Measurements from ENCODE around the gene EPG5.

The EPG5 gene

DNA sequence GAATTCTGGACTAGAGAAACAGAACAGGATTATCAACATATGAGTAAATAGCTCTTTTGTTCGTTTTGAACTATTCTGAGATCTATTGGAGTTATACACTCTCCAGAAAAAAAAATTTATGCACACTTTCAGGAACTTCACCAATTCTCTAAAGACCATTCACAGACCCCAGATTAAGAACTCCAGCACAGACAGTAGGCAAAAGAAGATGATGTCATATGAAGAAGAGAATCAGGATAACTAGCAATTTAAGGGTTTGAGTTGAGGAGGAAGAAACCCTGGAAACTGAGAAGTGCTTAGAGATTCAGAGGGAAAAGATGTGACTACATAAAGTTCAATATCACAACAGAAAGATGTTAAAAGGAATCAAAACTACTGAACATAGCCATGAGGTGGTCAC lies 71.8 kb downstream of the EPG5 start:
- no peak overlapping the region for H2AFZ ChIP-seq (ENCODE audit: insufficient read depth, low read length, poor library complexity)
- H4K91ac ChIP-seq (ENCODE audit: low read depth, low read length): no peak overlapping the region
- no CpG with 5 or more reads among the region's 1 CpG for WGBS (ENCODE audit: extremely low coverage, insufficient coverage, insufficient read length)
- H3K27me3 ChIP-seq (ENCODE audit: insufficient read depth, low read length): no peaks in the 10 kb centered on the region
- no peaks in the 10 kb centered on the region for H3K9me3 ChIP-seq (ENCODE audit: insufficient read depth, low read depth, low read length)
- H3K4me3 ChIP-seq (ENCODE audit: low read depth, low read length): no peak overlapping the region
- no peak overlapping the region for H3K9ac ChIP-seq (ENCODE audit: low read length)
- no peak overlapping the region for H4K12ac ChIP-seq (ENCODE audit: low read depth, low read length)
- H2BK120ac ChIP-seq (ENCODE audit: insufficient read depth, low read length, poor library complexity): no peak overlapping the region
- no peak overlapping the region for H2BK5ac ChIP-seq (ENCODE audit: low read depth, low read length, poor library complexity)
- no peak overlapping the region for H3K14ac ChIP-seq (ENCODE audit: low read length)
- H3K4me2 ChIP-seq (ENCODE audit: low read length): no peak overlapping the region
- no peak overlapping the region for H2BK12ac ChIP-seq (ENCODE audit: low read length)
- H2AK5ac ChIP-seq (ENCODE audit: low read length): no peak overlapping the region
- no peaks in the 10 kb centered on the region for H3K79me2 ChIP-seq (ENCODE audit: control insufficient read depth, insufficient read depth, low read length, poor library complexity)
- H3K27ac ChIP-seq (ENCODE audit: low read depth, low read length): no peak overlapping the region
- no peak overlapping the region for H3K23ac ChIP-seq (ENCODE audit: low read length)
- no peak for DNase-seq
- H3K4me1 ChIP-seq (ENCODE audit: control insufficient read depth in 1 of 2, insufficient read depth in 2 of 2, low read length in 2 of 2): no peaks in the 10 kb centered on the region
- H3K36me3 ChIP-seq (ENCODE audit: control insufficient read depth in 1 of 2, insufficient read depth in 2 of 2, low read length in 2 of 2): peaks cover 12 to 15% of the 10 kb centered on the region in 2 experiments
- H3K4ac ChIP-seq (ENCODE audit: low read depth, low read length): no peak overlapping the region
- no peaks in the 10 kb centered on the region for H3K79me1 ChIP-seq (ENCODE audit: low read length)
- no peak overlapping the region for H4K8ac ChIP-seq (ENCODE audit: low read depth, low read length)
- H3K18ac ChIP-seq (ENCODE audit: low read length): no peak overlapping the region

DNA sequence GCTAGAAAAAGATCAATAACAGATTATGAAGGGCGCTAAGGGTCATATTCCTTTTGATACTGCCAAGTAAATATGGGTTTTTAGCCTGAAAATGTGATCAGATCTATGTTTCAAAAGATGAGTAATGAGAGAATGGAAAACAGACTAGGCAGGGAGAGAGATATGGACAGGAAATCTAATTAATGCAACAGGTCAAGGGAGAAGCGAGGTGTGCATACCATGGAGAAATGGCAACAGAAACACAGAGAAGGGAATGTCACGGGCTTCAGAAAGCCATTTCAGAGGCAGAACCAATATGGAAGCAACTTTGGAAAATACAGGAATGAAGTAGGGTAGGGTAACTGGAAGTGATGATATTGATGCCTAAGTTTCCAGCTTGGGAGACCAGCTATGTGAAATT lies 72.3 kb downstream of the EPG5 start:
- Histone ChIP-seq H3K18ac (ENCODE audit: low read length) (no peak overlapping the region), H2AK5ac (ENCODE audit: low read length) (no peak overlapping the region), H4K8ac (ENCODE audit: low read depth, low read length) (no peak overlapping the region), H3K79me1 (ENCODE audit: low read length) (no peaks in the 10 kb centered on the region), H3K27me3 (ENCODE audit: insufficient read depth, low read length) (no peaks in the 10 kb centered on the region), H2BK5ac (ENCODE audit: low read depth, low read length, poor library complexity) (no peak overlapping the region), H4K91ac (ENCODE audit: low read depth, low read length) (no peak overlapping the region), H3K4me1 (ENCODE audit: control insufficient read depth in 1 of 2, insufficient read depth in 2 of 2, low read length in 2 of 2) (no peaks in the 10 kb centered on the region), H3K36me3 (ENCODE audit: control insufficient read depth in 1 of 2, insufficient read depth in 2 of 2, low read length in 2 of 2) (peaks cover 12 to 15% of the 10 kb centered on the region in 2 experiments), H3K23ac (ENCODE audit: low read length) (no peak overlapping the region), H3K4ac (ENCODE audit: low read depth, low read length) (no peak overlapping the region), H3K4me3 (ENCODE audit: low read depth, low read length) (no peak overlapping the region), H4K12ac (ENCODE audit: low read depth, low read length) (no peak overlapping the region), H3K9me3 (ENCODE audit: insufficient read depth, low read depth, low read length) (no peaks in the 10 kb centered on the region), H2AFZ (ENCODE audit: insufficient read depth, low read length, poor library complexity) (no peak overlapping the region), H3K4me2 (ENCODE audit: low read length) (no peak overlapping the region), H3K14ac (ENCODE audit: low read length) (no peak overlapping the region), H2BK12ac (ENCODE audit: low read length) (no peak overlapping the region), H3K27ac (ENCODE audit: low read depth, low read length) (no peak overlapping the region), H3K79me2 (ENCODE audit: control insufficient read depth, insufficient read depth, low read length, poor library complexity) (no peaks in the 10 kb centered on the region), H3K9ac (ENCODE audit: low read length) (no peak overlapping the region), H2BK120ac (ENCODE audit: insufficient read depth, low read length, poor library complexity) (no peak overlapping the region)
- WGBS (ENCODE audit: extremely low coverage, insufficient coverage, insufficient read length): no CpG with 5 or more reads among the region's 3 CpGs
- DNase-seq: no peak

DNA sequence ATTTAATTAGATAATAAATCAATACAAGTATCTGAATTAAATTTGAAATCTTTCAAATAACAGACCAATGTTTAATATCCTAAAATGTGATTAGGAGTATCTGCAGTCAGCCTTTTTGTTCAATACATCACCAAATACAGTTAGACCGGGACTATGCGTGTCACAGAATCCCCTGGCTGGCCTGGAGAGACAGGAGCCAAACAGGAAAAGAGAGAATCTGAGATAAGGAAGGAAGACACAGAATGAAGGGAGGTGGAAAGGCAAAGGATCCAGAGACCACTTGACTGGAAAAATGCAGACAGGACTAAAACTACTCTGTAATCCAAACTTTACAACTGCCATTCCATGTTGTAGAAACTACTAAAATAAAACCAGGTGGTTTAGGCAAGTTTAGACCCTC lies 75.3 kb downstream of the EPG5 start:
- WGBS (ENCODE audit: extremely low coverage, insufficient coverage, insufficient read length): no CpG with 5 or more reads among the region's 2 CpGs
- no peaks in the 10 kb centered on the region for H3K9me3 ChIP-seq (ENCODE audit: insufficient read depth, low read depth, low read length)
- H2AK5ac ChIP-seq (ENCODE audit: low read length): no peak overlapping the region
- H2BK120ac ChIP-seq (ENCODE audit: insufficient read depth, low read length, poor library complexity): no peak overlapping the region
- H3K14ac ChIP-seq (ENCODE audit: low read length): no peak overlapping the region
- H4K91ac ChIP-seq (ENCODE audit: low read depth, low read length): no peak overlapping the region
- H3K4me1 ChIP-seq (ENCODE audit: control insufficient read depth in 1 of 2, insufficient read depth in 2 of 2, low read length in 2 of 2): no peaks in the 10 kb centered on the region
- H3K9ac ChIP-seq (ENCODE audit: low read length): no peak overlapping the region
- no peaks in the 10 kb centered on the region for H3K79me2 ChIP-seq (ENCODE audit: control insufficient read depth, insufficient read depth, low read length, poor library complexity)
- no peak overlapping the region for H3K23ac ChIP-seq (ENCODE audit: low read length)
- no peak overlapping the region for H2BK12ac ChIP-seq (ENCODE audit: low read length)
- no peak overlapping the region for H2BK5ac ChIP-seq (ENCODE audit: low read depth, low read length, poor library complexity)
- no peak overlapping the region for H3K27ac ChIP-seq (ENCODE audit: low read depth, low read length)
- H3K36me3 ChIP-seq (ENCODE audit: control insufficient read depth in 1 of 2, insufficient read depth in 2 of 2, low read length in 2 of 2): peaks cover 4 to 5% of the 10 kb centered on the region in 2 experiments
- no peak overlapping the region for H3K4me3 ChIP-seq (ENCODE audit: low read depth, low read length)
- H3K18ac ChIP-seq (ENCODE audit: low read length): no peak overlapping the region
- no peak overlapping the region for H2AFZ ChIP-seq (ENCODE audit: insufficient read depth, low read length, poor library complexity)
- H3K4ac ChIP-seq (ENCODE audit: low read depth, low read length): no peak overlapping the region
- DNase-seq: no peak
- no peak overlapping the region for H4K12ac ChIP-seq (ENCODE audit: low read depth, low read length)
- no peaks in the 10 kb centered on the region for H3K27me3 ChIP-seq (ENCODE audit: insufficient read depth, low read length)
- no peaks in the 10 kb centered on the region for H3K79me1 ChIP-seq (ENCODE audit: low read length)
- no peak overlapping the region for H4K8ac ChIP-seq (ENCODE audit: low read depth, low read length)
- H3K4me2 ChIP-seq (ENCODE audit: low read length): no peak overlapping the region

GRCh38 chr18:45890606-45891005 lies 76.5 kb downstream of the EPG5 start:
- H3K79me1 ChIP-seq (ENCODE audit: low read length): no peaks in the 10 kb centered on the region
- H4K91ac ChIP-seq (ENCODE audit: low read depth, low read length): no peak overlapping the region
- no peak overlapping the region for H2BK120ac ChIP-seq (ENCODE audit: insufficient read depth, low read length, poor library complexity)
- H2AFZ ChIP-seq (ENCODE audit: insufficient read depth, low read length, poor library complexity): no peak overlapping the region
- no peaks in the 10 kb centered on the region for H3K9me3 ChIP-seq (ENCODE audit: insufficient read depth, low read depth, low read length)
- no CpG with 5 or more reads among the region's 1 CpG for WGBS (ENCODE audit: extremely low coverage, insufficient coverage, insufficient read length)
- H3K36me3 ChIP-seq (ENCODE audit: control insufficient read depth in 1 of 2, insufficient read depth in 2 of 2, low read length in 2 of 2): peaks cover 2 to 3% of the 10 kb centered on the region in 2 experiments
- no peak overlapping the region for H3K18ac ChIP-seq (ENCODE audit: low read length)
- no peaks in the 10 kb centered on the region for H3K27me3 ChIP-seq (ENCODE audit: insufficient read depth, low read length)
- no peak overlapping the region for H4K8ac ChIP-seq (ENCODE audit: low read depth, low read length)
- no peaks in the 10 kb centered on the region for H3K4me1 ChIP-seq (ENCODE audit: control insufficient read depth in 1 of 2, insufficient read depth in 2 of 2, low read length in 2 of 2)
- no peak overlapping the region for H2BK12ac ChIP-seq (ENCODE audit: low read length)
- H4K12ac ChIP-seq (ENCODE audit: low read depth, low read length): no peak overlapping the region
- no peak overlapping the region for H3K4me3 ChIP-seq (ENCODE audit: low read depth, low read length)
- H3K9ac ChIP-seq (ENCODE audit: low read length): no peak overlapping the region
- H3K4me2 ChIP-seq (ENCODE audit: low read length): no peak overlapping the region
- H2BK5ac ChIP-seq (ENCODE audit: low read depth, low read length, poor library complexity): no peak overlapping the region
- no peak overlapping the region for H3K4ac ChIP-seq (ENCODE audit: low read depth, low read length)
- no peak overlapping the region for H3K14ac ChIP-seq (ENCODE audit: low read length)
- H3K23ac ChIP-seq (ENCODE audit: low read length): no peak overlapping the region
- DNase-seq: no peak
- H3K27ac ChIP-seq (ENCODE audit: low read depth, low read length): no peak overlapping the region
- no peak overlapping the region for H2AK5ac ChIP-seq (ENCODE audit: low read length)
- H3K79me2 ChIP-seq (ENCODE audit: control insufficient read depth, insufficient read depth, low read length, poor library complexity): no peaks in the 10 kb centered on the region

Measured in trophoblast cell (in vitro differentiated cells and primary cell).